BLaER1 treated with 17β-estradiol and CSF1 and Interleukin-3, amounts not matched to agents 10 nM and 100 nM (cell line): ENCODE measurements around the gene ATP11C.

Experiments used
- H3K27ac ChIP-seq, 11 experiments: shearing (Covaris generic); formaldehyde crosslinking; 2 replicates each; pipeline ENCODE4 v1.8.1; 2022
- H3K27me3 ChIP-seq, 11 experiments: shearing (Covaris generic); formaldehyde crosslinking; 2 replicates each; pipeline ENCODE4 v1.8.1; 2022
- H3K36me3 ChIP-seq, 11 experiments: shearing (Covaris generic); formaldehyde crosslinking; 2 replicates each; pipeline ENCODE4 v1.8.1; 2022
- H3K4me1 ChIP-seq, 10 experiments: shearing (Covaris generic); formaldehyde crosslinking; 2 replicates each; pipeline ENCODE4 v1.8.1; 2022
- H3K4me2 ChIP-seq, 11 experiments: shearing (Covaris generic); formaldehyde crosslinking; 2 replicates each; pipeline ENCODE4 v1.8.1; 2022
- H3K4me3 ChIP-seq, 10 experiments: shearing (Covaris generic); formaldehyde crosslinking; 2 replicates each; pipeline ENCODE4 v1.8.1; 2022
- H3K9ac ChIP-seq, 11 experiments: shearing (Covaris generic); formaldehyde crosslinking; 2 replicates each; pipeline ENCODE4 v1.8.1; 2022
- H3K9me3 ChIP-seq, 11 experiments: shearing (Covaris generic); formaldehyde crosslinking; replicated peaks in 1 of 11; 2 replicates each; pipeline ENCODE4 v1.8.1; 2022
- H4K20me1 ChIP-seq, 11 experiments: shearing (Covaris generic); formaldehyde crosslinking; 2 replicates each; pipeline ENCODE4 v1.8.1; 2022
- Cebpa-rat ChIP-seq, 11 experiments: shearing (Covaris generic); IDR thresholded peaks; 2 replicates each; pipeline ENCODE4 v1.8.1; 2022

ATP11C gene

GRCh38 chrX:139909712-139910111 lies 23.1 kb downstream of the ATP11C start:
- Histone ChIP-seq H3K4me3 (no peak overlapping the region), H3K27ac (no peak overlapping the region), H3K27me3 (peaks cover 83 to 100% (median 98%) of the 10 kb centered on the region in 11 experiments), H3K4me1 (peaks cover 0 to 40% (median 15%) of the 10 kb centered on the region in 10 experiments; a peak in 11 of 20 replicates), H3K36me3 (peaks cover 0 to 8% (median 0%) of the 10 kb centered on the region in 11 experiments; a peak in 2 of 22 replicates), H4K20me1 (peaks cover 0 to 92% (median 53%) of the 10 kb centered on the region in 11 experiments; a peak in 18 of 22 replicates), H3K9me3 (no peaks in the 10 kb centered on the region), H3K4me2 (peak overlapping the region in 8 of 11 experiments; percentile 1 to 61 (median 28); a peak in 12 of 22 replicates), H3K9ac (no peak overlapping the region)
- TF ChIP-seq Cebpa-rat (IDR thresholded peaks at IDR 0.05) = no peak

GRCh38 chrX:139907078-139907477 lies 25.8 kb downstream of the ATP11C start:
- no peaks in the 10 kb centered on the region for H3K36me3 ChIP-seq
- H3K27ac ChIP-seq = no peak overlapping the region

GRCh38 chrX:139905743-139906142 lies 27.1 kb downstream of the ATP11C start:
- Histone ChIP-seq H3K36me3 (no peaks in the 10 kb centered on the region), H3K27ac (no peak overlapping the region), H3K4me1 (peaks cover 0 to 33% (median 15%) of the 10 kb centered on the region in 10 experiments; a peak in 11 of 20 replicates), H3K27me3 (peaks cover 92 to 100% (median 99%) of the 10 kb centered on the region in 11 experiments), H3K9ac (no peak overlapping the region), H3K4me2 (no peak overlapping the region), H3K4me3 (no peak overlapping the region), H3K9me3 (no peaks in the 10 kb centered on the region), H4K20me1 (peaks cover 0 to 98% (median 63%) of the 10 kb centered on the region in 11 experiments; a peak in 18 of 22 replicates)
- no peak for TF ChIP-seq Cebpa-rat (IDR thresholded peaks at IDR 0.05)

More at GRCh38 chrX:139907078-139907477, 25.8 kb downstream of the ATP11C start:
- Histone ChIP-seq H3K9me3 (no peaks in the 10 kb centered on the region), H3K9ac (no peak overlapping the region), H3K4me1 (peaks cover 0 to 40% (median 15%) of the 10 kb centered on the region in 10 experiments; a peak in 11 of 20 replicates), H4K20me1 (peaks cover 0 to 93% (median 54%) of the 10 kb centered on the region in 11 experiments; a peak in 18 of 22 replicates), H3K4me2 (no peak overlapping the region), H3K27me3 (peaks cover 92 to 100% (median 99%) of the 10 kb centered on the region in 11 experiments), H3K4me3 (no peak overlapping the region)
- TF ChIP-seq Cebpa-rat (IDR thresholded peaks at IDR 0.05) = no peak

- H3K4me2 ChIP-seq = no peak overlapping the region
- peaks cover 0 to 96% (median 63%) of the 10 kb centered on the region in 11 experiments; a peak in 18 of 22 replicates for H4K20me1 ChIP-seq
- H3K27me3 ChIP-seq = peaks cover 92 to 100% (median 99%) of the 10 kb centered on the region in 11 experiments
- no peaks in the 10 kb centered on the region for H3K36me3 ChIP-seq
- peaks cover 0 to 26% (median 10%) of the 10 kb centered on the region in 10 experiments; a peak in 11 of 20 replicates for H3K4me1 ChIP-seq
- H3K4me3 ChIP-seq = no peak overlapping the region
- H3K9ac ChIP-seq = no peak overlapping the region
- no peaks in the 10 kb centered on the region for H3K9me3 ChIP-seq
- H3K27ac ChIP-seq = no peak overlapping the region
- no peak for TF ChIP-seq Cebpa-rat (IDR thresholded peaks at IDR 0.05)
These were observed 27.8 kb downstream of the ATP11C start for GRCh38 chrX:139905051-139905450.

- peaks cover 0 to 91% (median 58%) of the 10 kb centered on the region in 11 experiments; a peak in 16 of 22 replicates for H4K20me1 ChIP-seq
These were observed 29.6 kb downstream of the ATP11C start for GRCh38 chrX:139903210-139903609.

GRCh38 chrX:139902559-139902958 lies 30.3 kb downstream of the ATP11C start:
- TF ChIP-seq Cebpa-rat (IDR thresholded peaks at IDR 0.05) = no peak
- H3K4me2 ChIP-seq = no peak overlapping the region
- H3K4me3 ChIP-seq = no peak overlapping the region
- peaks cover 0 to 2% (median 0%) of the 10 kb centered on the region in 10 experiments; a peak in 2 of 20 replicates for H3K4me1 ChIP-seq
- H3K36me3 ChIP-seq = no peaks in the 10 kb centered on the region
- no peak overlapping the region for H3K9ac ChIP-seq
- H3K27ac ChIP-seq = no peak overlapping the region
- H3K27me3 ChIP-seq = peaks cover 90 to 100% (median 98%) of the 10 kb centered on the region in 11 experiments
- H3K9me3 ChIP-seq = no peaks in the 10 kb centered on the region
- H4K20me1 ChIP-seq = peaks cover 0 to 91% (median 55%) of the 10 kb centered on the region in 11 experiments; a peak in 16 of 22 replicates

More at GRCh38 chrX:139903210-139903609, 29.6 kb downstream of the ATP11C start:
- Histone ChIP-seq H3K36me3 (no peaks in the 10 kb centered on the region), H3K27me3 (peaks cover 90 to 100% (median 98%) of the 10 kb centered on the region in 11 experiments), H3K4me1 (peaks cover 0 to 8% (median 0%) of the 10 kb centered on the region in 10 experiments; a peak in 4 of 20 replicates), H3K9ac (no peak overlapping the region), H3K4me2 (no peak overlapping the region), H3K4me3 (no peak overlapping the region), H3K27ac (no peak overlapping the region), H3K9me3 (no peaks in the 10 kb centered on the region)
- TF ChIP-seq Cebpa-rat (IDR thresholded peaks at IDR 0.05) = no peak

GRCh38 chrX:139898334-139898733 lies 34.5 kb downstream of the ATP11C start:
- Histone ChIP-seq H3K4me2 (no peak overlapping the region), H4K20me1 (peaks cover 0 to 92% (median 38%) of the 10 kb centered on the region in 11 experiments; a peak in 14 of 22 replicates), H3K4me3 (no peak overlapping the region), H3K9ac (no peak overlapping the region), H3K9me3 (no peaks in the 10 kb centered on the region), H3K27me3 (peaks cover 82 to 100% (median 96%) of the 10 kb centered on the region in 11 experiments), H3K27ac (no peak overlapping the region), H3K4me1 (peaks cover 0 to 16% (median 0%) of the 10 kb centered on the region in 10 experiments; a peak in 6 of 20 replicates), H3K36me3 (no peaks in the 10 kb centered on the region)
- no peak for TF ChIP-seq Cebpa-rat (IDR thresholded peaks at IDR 0.05)

- Histone ChIP-seq H3K4me3 (no peak overlapping the region), H3K9ac (peak overlapping the region in 1 of 11 experiments; percentile 32; a peak in 2 of 22 replicates), H4K20me1 (peaks cover 0 to 95% (median 46%) of the 10 kb centered on the region in 11 experiments; a peak in 16 of 22 replicates), H3K27me3 (peaks cover 79 to 100% (median 98%) of the 10 kb centered on the region in 11 experiments), H3K9me3 (peaks cover 0 to 7% (median 0%) of the 10 kb centered on the region in 11 experiments; a peak in 1 of 22 replicates), H3K36me3 (no peaks in the 10 kb centered on the region), H3K4me1 (peaks cover 0 to 50% (median 0%) of the 10 kb centered on the region in 10 experiments; a peak in 6 of 20 replicates), H3K27ac (peak overlapping the region in 4 of 11 experiments; percentile 35 to 50 (median 40); a peak in 6 of 22 replicates), H3K4me2 (peak overlapping the region in 3 of 11 experiments; percentile 46 to 70 (median 69); a peak in 6 of 22 replicates)
- TF ChIP-seq Cebpa-rat (IDR thresholded peaks at IDR 0.05) = no peak
These were observed 40.3 kb downstream of the ATP11C start for GRCh38 chrX:139892512-139892911.
